Prostate gland (tissue), 2 donors: ENCODE data around the gene SOX12.

Source experiments
- POLR2A ChIP-seq: fragments of 450-650 bp; IDR thresholded peaks from one replicate; pipeline ENCODE4 v1.6.1; 2016; ENCODE audit warnings: antibody characterized with exemption, mild to moderate bottlenecking
- POLR2AphosphoS5 ChIP-seq: sonication (generic); formaldehyde crosslinking; IDR thresholded peaks from one replicate; pipeline ENCODE4 v1.6.1; 2017; ENCODE audit warnings: antibody characterized with exemption
- TF ChIP-seq, protein P1 (sequence below), 4 experiments: fragments of 200-600 bp in 2 of 4; fragments of 450-650 bp in 2 of 4; sonication (generic) in 2 of 4; IDR thresholded peaks; 1 replicate in 3 of 4; 2 replicates in 1 of 4; pipeline ENCODE4 v1.5.1; 2016 to 2019; ENCODE audit warnings: antibody characterized with exemption in 4 of 4, mild to moderate bottlenecking in 2 of 4, moderate library complexity in 2 of 4

DNA sequence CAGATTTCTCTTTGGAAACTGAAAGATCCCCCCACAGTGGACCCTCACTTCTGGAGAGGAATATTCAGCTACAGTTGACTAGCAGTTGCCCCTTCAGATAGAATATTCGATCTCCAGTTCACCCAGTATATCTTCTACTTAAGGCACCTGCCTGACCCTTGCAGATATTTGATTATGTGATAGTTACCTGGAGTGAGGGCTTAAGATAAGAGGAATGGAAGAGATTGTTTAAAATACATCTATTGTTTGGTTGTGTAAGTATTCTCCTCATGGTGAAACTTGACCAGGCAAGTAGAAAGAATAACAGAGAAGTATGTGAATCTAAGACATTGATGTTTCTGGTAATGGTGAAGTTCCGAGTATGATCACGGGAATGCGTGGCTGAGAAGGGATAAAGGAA, 29.5 kb upstream of the SOX12 start:
- TF ChIP-seq, protein P1, sequence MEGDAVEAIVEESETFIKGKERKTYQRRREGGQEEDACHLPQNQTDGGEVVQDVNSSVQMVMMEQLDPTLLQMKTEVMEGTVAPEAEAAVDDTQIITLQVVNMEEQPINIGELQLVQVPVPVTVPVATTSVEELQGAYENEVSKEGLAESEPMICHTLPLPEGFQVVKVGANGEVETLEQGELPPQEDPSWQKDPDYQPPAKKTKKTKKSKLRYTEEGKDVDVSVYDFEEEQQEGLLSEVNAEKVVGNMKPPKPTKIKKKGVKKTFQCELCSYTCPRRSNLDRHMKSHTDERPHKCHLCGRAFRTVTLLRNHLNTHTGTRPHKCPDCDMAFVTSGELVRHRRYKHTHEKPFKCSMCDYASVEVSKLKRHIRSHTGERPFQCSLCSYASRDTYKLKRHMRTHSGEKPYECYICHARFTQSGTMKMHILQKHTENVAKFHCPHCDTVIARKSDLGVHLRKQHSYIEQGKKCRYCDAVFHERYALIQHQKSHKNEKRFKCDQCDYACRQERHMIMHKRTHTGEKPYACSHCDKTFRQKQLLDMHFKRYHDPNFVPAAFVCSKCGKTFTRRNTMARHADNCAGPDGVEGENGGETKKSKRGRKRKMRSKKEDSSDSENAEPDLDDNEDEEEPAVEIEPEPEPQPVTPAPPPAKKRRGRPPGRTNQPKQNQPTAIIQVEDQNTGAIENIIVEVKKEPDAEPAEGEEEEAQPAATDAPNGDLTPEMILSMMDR (IDR thresholded peaks at IDR 0.05), result no peak
- TF ChIP-seq POLR2A, result no peak
- no peak for TF ChIP-seq POLR2AphosphoS5
